GM18870 (cell line): ENCODE results near the gene ADAMTS19.

Experiments
- ATAC-seq: cut with Tn5 transposase; IDR thresholded peaks from one replicate; pipeline ENCODE4 v1.9.1; 2021; ENCODE audit warnings: moderate library complexity; ENCODE audit not compliant: unreplicated experiment

The ADAMTS19 gene

GRCh38 chr5:129672006-129672405, 211.9 kb downstream of the ADAMTS19 start:
- ATAC-seq = no peak

- no peak for ATAC-seq
Observed at GRCh38 chr5:129679671-129680070, 219.6 kb downstream of the ADAMTS19 start.

GRCh38 chr5:129687941-129688340, 227.8 kb downstream of the ADAMTS19 start:
- ATAC-seq = no peak

DNA sequence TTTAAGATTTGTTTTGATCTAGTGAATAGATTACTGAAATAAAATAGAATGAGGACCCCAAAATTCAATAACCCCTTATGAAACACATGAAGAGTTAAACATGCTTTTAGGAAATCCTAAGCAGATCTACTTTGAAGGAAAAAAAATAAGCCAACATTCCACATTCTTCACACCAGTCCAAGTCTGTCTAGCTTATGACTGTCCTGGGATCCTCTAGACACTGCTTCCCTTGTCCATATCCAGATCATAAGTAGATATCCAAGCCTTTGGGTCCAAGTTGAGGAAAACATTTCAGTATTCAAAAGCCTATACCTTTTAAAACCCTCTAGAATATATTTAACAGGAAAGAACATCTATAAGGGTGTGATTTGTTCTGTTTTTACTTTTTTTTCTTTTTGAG, 228.9 kb downstream of the ADAMTS19 start:
- no peak for ATAC-seq

DNA sequence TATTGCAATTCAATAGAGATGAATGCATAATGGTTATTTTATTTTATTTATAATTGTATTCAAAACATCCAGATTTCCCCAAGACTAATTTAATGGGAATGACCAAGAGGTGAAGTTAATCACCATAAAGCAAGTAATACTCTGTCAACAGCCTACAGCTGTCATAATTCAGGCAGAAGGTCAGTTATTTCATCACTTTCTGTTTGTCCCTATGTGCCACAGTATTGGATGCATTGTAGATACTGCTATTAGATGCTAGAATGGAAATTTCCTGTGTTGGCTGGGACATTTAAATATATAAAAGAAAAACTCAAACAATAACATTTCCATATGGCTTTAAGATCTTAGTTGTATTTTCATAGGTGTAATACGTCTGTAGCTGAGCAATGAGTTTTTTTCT, 231.1 kb downstream of the ADAMTS19 start:
- no peak for ATAC-seq

DNA sequence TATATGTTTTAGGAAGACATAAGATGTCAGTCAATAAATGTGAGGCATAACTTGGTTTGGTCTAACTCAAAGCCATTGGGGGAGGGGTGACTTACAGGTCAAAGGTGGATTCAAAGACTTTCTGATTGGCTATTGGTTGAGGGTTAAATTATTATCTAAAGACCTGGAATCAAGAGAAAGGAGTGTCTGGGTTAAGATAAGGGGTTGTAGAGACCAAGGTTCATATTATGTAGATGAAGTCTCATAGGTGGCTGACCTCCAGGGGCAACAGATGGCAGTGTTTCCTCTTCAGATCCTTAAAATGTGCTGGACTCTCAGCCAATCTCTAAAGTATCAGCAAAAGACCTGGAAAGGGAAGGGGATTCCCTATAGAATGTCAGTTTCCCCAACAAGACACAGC, 236.5 kb downstream of the ADAMTS19 start:
- no peak for ATAC-seq

GRCh38 chr5:129698661-129699060, 238.6 kb downstream of the ADAMTS19 start:
- no peak for ATAC-seq

DNA sequence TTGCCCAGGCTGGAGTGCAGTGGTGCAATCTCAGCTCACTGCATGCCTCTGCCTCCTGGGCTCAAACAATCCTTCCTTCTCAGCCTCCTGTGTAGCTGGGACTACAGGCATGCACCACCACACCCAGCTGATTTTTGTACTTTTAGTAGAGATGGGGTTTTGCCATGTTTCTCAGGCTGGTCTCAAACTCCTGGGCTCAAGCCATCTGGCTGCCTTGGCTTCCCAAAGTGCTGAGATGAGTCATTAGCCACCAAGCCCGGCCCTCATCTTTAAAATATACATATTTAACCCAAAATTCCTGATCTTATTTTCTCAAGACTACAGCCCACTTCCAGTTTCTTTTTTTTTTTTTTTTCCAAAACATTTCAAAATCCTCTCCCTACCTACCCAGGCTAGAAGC, 256.1 kb downstream of the ADAMTS19 start:
- ATAC-seq = no peak

- no peak for ATAC-seq
Observed at GRCh38 chr5:129716651-129717050, 256.6 kb downstream of the ADAMTS19 start.

DNA sequence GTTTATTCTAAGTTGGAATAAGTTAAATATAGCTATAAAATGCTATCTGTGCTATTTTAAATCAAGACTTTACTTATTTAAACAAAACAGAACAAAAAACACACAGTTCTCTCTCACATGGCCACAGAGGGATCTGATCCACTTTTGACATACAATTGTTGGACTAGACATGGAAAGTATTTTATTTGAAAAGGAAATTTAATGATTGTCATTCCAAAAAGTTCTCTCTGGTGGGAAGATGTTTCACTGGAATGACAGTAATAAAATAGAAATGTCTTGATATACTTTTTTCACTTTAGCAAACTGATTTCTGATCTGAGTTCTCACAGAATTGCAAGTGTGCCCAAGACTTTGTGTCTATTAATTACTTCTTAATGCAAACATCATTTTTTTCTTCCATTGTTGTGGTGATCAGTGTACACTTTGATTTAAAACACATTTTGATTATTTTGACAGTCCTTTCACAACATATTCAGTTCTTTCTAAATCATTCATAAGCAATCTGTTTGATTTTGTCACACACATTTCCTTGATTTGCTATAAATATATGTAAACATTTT, 257.7 kb downstream of the ADAMTS19 start:
- no peak for ATAC-seq

DNA sequence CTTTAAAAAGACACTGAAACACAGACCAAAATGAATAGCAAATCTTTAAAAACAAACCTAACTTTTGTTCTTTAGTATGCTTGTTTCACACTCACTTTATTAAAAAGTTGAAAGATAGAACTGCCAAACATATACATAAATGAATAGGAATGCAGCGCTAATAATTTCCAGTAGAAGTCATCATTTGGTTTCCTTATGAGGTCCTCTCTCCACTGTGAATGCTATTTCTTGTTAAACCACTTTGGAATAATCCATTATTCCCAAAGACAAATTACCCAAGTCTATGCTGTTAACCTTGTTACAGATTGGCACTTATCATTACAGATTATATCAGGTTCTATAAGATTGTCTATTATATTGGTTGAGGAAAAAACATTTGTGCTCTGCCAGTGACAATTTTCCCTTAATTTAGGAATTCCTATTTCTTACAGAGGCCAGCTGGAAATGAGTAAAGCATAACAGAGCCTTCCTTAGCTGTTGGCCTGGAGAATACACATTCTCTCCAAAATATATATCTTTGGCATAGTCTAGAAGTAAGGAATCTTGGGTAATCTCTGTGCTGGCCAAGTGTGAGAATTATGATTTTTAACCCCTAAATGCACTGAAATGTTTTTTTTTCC, 258.5 kb downstream of the ADAMTS19 start:
- ATAC-seq = no peak

GRCh38 chr5:129724222-129724621, 264.1 kb downstream of the ADAMTS19 start:
- ATAC-seq = no peak

GRCh38 chr5:129724647-129725046, 264.5 kb downstream of the ADAMTS19 start:
- ATAC-seq = no peak

DNA sequence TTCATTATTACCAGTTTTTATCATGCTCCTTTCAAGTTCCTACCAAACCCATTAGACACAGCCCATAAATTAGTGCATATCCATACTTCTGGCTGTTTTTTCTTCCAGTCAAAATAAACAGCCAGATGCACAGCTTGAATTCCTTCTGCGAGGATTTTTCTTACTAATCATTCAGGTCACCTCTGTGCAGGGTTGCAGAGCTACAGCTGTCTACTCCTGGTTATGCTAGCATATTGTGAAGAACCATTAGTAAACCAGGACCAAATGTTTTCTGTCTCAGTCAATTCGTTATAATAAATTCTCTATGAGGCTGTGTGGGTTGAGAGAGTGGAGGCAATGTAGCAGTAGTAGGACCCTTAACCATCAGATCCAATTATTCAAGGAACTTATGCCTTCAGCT, 279.7 kb downstream of the ADAMTS19 start:
- ATAC-seq = no peak

DNA sequence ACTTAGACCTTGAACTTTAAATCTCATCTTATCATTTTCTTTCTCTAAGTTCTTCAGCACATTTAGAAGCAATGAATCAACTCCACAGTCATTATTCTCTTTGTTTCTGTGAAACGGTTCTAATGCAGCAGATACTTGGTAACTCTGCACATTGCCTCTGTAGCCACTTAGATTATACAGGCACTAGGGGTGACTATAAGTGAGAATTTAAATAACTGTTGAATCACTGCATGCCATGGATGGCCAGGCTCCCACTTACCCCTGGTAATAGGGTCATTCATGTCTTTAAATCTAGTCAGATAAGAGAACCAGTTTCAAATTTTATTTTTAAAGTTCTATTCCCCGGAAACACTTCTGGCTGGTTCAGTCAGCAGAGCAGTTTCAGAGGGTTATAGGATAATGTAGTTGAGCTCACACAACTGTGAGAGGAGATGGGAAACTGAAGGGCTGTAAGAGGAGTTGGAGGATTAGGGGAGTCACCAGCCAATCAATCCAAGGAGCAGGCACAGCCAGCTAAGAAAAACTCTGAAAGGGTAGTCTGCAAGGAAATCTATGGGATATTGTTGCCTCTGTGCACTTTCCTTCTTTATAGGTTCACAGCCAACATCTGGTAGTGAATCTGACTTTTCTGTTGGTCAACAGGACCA, 283.6 kb downstream of the ADAMTS19 start:
- ATAC-seq = no peak

- ATAC-seq = no peak
Observed at GRCh38 chr5:129745997-129746396, 285.9 kb downstream of the ADAMTS19 start.

GRCh38 chr5:129746876-129747275, 286.8 kb downstream of the ADAMTS19 start:
- no peak for ATAC-seq

DNA sequence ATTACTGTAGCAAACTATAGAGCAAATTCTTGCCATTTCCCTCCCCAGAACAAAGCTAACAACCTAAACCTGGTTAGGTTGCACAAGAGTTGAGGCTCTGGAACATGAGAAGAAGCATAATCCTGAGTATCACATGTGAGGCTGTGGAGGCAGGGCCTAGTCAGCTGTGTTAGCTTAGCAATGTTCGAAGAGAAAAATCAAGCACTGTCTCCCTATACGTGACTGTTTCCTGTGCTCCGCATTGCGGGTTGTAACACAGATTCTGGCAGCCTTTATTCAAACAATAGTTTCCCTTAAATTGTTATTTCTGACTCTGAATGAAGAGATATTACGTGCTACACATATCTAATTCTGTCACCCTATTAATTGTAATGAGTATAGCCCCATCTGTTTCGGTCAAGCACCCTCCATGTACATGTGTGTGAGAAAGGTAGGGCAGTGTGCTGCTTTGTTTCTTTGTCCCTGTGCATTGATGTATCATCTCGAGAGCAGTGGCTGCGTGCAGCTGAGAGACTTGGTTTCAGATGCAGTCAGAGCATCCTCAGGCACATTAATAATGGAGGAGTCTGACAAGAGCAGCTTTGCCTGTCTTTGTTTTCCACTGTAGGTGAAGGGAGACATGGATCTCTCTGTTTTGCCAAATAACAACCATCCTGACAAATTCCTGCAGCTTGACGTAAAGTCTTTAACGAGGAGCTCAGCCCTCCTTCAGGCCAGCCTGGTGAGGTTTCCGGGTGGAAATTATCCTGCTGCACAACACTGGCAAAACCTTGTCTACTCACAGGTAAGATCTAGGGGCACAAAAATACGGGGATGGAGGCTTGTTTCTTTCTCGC, 287.7 kb downstream of the ADAMTS19 start, which contains the start of gene MINAR2:
Gene MINAR2, plus strand, starts transcription at position 523 of the 836 bp plus-strand sequence. Its CDS starts 97 bp downstream, at position 620.
- ATAC-seq = peak; percentile 78

DNA sequence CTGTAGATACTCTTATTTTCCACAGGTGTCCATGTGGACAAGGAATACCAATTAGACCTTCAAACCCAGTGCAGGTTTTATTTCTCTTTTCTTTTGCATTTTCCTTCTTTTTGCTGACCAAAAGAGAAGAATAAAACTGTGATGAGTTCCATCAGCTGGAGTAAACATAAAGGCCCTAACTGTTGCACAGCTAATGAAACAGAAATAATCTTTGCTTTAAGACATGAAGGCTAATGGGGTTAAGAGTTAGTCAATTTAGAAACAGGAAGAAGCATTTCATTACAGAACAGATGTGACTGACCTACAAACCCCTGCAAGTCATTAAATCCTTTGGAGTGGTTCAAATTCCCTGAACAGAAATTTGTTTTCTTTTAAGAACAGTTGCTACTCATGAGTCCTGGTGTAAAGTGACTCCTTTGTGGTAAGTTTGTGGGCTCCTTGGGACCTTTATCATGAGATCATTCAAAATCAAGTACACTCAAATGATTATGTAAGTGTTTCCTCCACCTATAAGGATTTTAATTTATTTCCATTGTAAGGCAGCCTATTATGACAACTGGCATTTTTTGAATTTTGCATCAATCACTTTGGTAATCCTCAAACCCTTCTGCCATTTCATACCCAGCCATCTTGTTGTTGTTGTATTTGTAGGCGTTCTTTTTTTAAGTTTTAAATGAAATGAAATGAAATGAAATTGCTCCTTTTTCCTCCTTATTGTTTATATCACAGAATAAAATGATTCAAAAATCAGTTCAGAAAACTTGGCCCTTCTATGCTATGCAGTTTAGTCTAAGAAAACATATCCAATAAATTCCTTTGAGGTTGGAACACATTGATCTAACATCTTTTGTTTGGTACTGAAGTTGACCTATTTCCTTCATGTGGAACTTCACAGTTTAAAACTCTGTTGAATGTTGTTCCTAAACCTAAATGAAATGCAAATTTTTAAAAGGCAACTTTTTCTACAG, 289.1 kb downstream of the ADAMTS19 start:
- ATAC-seq = no peak

DNA sequence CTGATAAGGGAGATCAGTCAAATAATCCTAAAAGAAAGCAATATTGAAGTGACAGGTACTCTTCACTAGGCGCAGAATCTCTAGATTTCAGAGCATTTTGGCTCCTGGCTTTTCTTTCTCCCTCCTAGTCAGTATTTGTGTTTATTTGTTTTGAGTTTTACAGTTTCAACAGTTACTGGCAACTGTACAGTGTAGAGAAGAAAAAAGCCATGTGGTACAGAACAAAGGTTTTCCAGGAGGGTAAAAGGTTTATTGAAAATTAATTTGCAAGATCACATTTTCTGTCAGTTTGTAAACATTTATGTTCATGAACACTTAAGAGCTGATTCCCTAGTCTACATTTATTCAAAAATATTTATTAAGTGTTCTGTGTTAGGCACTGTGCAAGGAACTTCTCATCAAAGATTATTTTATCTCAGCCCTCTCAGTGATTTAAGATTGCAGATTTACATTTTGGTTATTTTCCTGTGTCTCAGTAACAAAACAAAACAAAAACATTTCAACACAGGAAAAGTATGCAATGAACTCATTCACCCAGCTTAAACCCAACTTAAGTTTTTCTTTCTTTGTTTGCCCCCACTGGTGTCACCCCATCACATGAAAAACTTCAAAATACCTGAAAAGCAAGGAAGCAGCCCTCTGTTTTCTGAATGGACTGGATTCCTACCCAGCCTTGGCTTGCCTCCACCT, 300.7 kb downstream of the ADAMTS19 start:
- no peak for ATAC-seq
